Natural killer cell (primary cell): ENCODE results near the gene FNTB. TPM values are rescaled to one million over a fixed set of nuclear protein-coding genes. Genes with fewer than 3 reads are reported as not detected.

Source experiments
- ATAC-seq, 3 donors: fragments of 150-1000 bp in 2 of 3; fragments of 200-7000 bp in 1 of 3; cut with Tn5 transposase; 1 replicate in 1 of 3; 2 replicates in 2 of 3; pipeline ENCODE4 v1.10.0; 2021; ENCODE audit warnings: mild to moderate bottlenecking in 2 of 3, moderate library complexity in 2 of 3
- DNase-seq, 2 donors: peaks; one replicate each; pipeline versions ENCODE4 v3.0.0 to v3.0.0-alpha.2; 2013 to 2021; ENCODE audit warnings: mixed read lengths in 1 of 2
- H3K27ac ChIP-seq: one replicate; pipeline ENCODE4 v1.5.1; 2013; ENCODE audit warnings: mild to moderate bottlenecking, low read length
- H3K27me3 ChIP-seq: one replicate; pipeline ENCODE4 v1.6.1; 2013; ENCODE audit warnings: low read length; ENCODE audit not compliant: control insufficient read depth, insufficient read depth
- H3K36me3 ChIP-seq: one replicate; pipeline ENCODE4 v1.6.1; 2013; ENCODE audit warnings: low read length; ENCODE audit not compliant: control insufficient read depth, insufficient read depth
- H3K4me1 ChIP-seq: one replicate; pipeline ENCODE4 v1.6.1; 2013; ENCODE audit warnings: low read length; ENCODE audit not compliant: control insufficient read depth, insufficient read depth
- H3K4me3 ChIP-seq: one replicate; pipeline ENCODE4 v1.5.1; 2013; ENCODE audit warnings: low read length
- H3K9me3 ChIP-seq: one replicate; pipeline ENCODE4 v1.6.1; 2013; ENCODE audit warnings: low read length; ENCODE audit not compliant: control insufficient read depth, insufficient read depth
- H3K27ac Mint-ChIP-seq, 2 donors: one replicate each; pipeline ENCODE4 v1.8.0; 2022; ENCODE audit warnings: mild to moderate bottlenecking in 2 of 2, mixed read lengths in 2 of 2, moderate library complexity in 1 of 2
- H3K27me3 Mint-ChIP-seq, 2 donors: one replicate each; pipeline ENCODE4 v1.8.0; 2022; ENCODE audit warnings: low read depth in 2 of 2, mixed read lengths in 2 of 2
- H3K36me3 Mint-ChIP-seq: one replicate; pipeline ENCODE4 v1.8.0; 2022; ENCODE audit warnings: mixed read lengths
- H3K4me1 Mint-ChIP-seq, 2 donors: one replicate each; pipeline ENCODE4 v1.8.0; 2022; ENCODE audit warnings: mixed read lengths in 2 of 2
- H3K4me3 Mint-ChIP-seq: one replicate; pipeline ENCODE4 v1.8.0; 2022; ENCODE audit warnings: mild to moderate bottlenecking, moderate library complexity, mixed read lengths
- H3K9me3 Mint-ChIP-seq, 2 donors: one replicate each; pipeline ENCODE4 v1.8.0; 2022; ENCODE audit warnings: mixed read lengths in 2 of 2
- WGBS: methylation state at CpG from one replicate; pipeline ENCODE4 v1.1.7; 2013; ENCODE audit warnings: missing lambda C conversion rate; ENCODE audit not compliant: insufficient coverage; 5-methylcytosine and 5-hydroxymethylcytosine counted together
- intact Hi-C: fragments of 100-400 bp; cut with micrococcal nuclease; formaldehyde crosslinking; loops from one replicate; pipeline ENCODE4 v1.14.2; 2022
- total RNA-seq, 4 donors: library from RNA; stranded (reverse); fragments of 120-200 nt in 1 of 4; gene quantifications; one replicate each; pipeline versions ENCODE4 v1.2.3 to v1.2.4, GENCODE V29; 2013 to 2022
- TF ChIP-seq, protein P1 (sequence below): fragments of 200-600 bp; IDR thresholded peaks from one replicate; pipeline ENCODE4 v1.8.0; 2022; ENCODE audit warnings: antibody characterized with exemption

FNTB gene
- total RNA-seq, 3 donors from 2014 or later (not counting 1 experiment from before 2014, with no cell fraction given), result 4.0 to 8.7 (median 8.4) TPM

DNA sequence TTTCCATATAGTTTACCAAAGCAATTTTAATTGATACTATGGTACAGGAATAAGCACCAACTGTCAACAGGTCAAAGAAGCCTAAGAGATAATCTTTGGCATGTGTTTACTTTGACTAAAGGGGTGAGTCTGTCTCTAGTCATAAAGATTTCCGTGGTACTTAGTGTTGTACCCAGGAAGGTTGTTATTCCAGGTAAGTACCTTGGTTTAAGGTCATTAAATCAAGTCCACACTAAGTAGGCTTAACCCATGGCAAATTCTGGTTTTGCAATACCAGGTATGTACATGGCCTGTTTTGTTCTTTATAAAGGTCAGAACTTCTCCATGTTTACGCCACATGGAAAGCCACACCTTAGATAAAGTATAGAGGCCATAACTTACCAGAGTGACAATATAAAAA, 105.7 kb downstream of the FNTB start:
- no peak overlapping the region for H3K4me3 Mint-ChIP-seq

DNA sequence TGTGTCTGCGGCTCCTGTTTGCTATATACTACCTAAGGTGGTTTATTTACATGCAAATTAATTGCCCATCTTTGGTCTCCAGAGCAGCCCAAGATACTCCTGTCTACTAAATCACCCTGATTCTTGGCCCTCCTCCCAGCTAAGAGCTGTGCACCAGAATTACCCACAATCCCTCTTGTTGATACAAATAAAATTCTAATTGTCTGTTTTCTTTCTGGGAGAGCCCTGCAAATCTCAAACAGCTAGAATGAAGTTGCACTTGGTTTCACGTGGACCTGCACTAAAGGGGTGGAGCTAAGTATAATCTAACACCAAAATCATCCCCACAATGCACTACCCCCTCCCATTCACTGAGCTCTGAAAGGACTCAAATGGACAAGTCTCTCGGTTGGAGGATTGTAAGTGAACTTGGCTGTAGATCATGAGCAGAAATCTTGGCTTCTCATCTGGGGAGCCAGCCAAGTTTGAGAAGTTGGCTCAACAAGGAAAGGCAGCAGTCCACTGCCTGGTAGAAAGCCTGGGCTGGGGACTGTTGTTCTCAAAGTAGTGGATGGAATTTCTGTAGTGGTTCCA, 109.0 kb downstream of the FNTB start:
- TF ChIP-seq, protein P1, sequence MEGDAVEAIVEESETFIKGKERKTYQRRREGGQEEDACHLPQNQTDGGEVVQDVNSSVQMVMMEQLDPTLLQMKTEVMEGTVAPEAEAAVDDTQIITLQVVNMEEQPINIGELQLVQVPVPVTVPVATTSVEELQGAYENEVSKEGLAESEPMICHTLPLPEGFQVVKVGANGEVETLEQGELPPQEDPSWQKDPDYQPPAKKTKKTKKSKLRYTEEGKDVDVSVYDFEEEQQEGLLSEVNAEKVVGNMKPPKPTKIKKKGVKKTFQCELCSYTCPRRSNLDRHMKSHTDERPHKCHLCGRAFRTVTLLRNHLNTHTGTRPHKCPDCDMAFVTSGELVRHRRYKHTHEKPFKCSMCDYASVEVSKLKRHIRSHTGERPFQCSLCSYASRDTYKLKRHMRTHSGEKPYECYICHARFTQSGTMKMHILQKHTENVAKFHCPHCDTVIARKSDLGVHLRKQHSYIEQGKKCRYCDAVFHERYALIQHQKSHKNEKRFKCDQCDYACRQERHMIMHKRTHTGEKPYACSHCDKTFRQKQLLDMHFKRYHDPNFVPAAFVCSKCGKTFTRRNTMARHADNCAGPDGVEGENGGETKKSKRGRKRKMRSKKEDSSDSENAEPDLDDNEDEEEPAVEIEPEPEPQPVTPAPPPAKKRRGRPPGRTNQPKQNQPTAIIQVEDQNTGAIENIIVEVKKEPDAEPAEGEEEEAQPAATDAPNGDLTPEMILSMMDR, result no peak
- Mint-ChIP-seq H3K4me1 (peaks cover 74 to 79% of the 10 kb centered on the region in 2 donors), H3K27ac (peak overlapping the region; percentile 76 to 94), H3K4me3 (peak overlapping the region; percentile 52), H3K27me3 (no peaks in the 10 kb centered on the region), H3K9me3 (no peaks in the 10 kb centered on the region), H3K36me3 (peaks cover 11% of the 10 kb centered on the region)
- intact Hi-C loops, result no loop called here
- Histone ChIP-seq H3K4me3 (no peak overlapping the region), H3K4me1 (peaks cover 19% of the 10 kb centered on the region), H3K9me3 (no peaks in the 10 kb centered on the region), H3K27me3 (no peaks in the 10 kb centered on the region), H3K36me3 (peaks cover 48% of the 10 kb centered on the region), H3K27ac (no peak overlapping the region)
- no peak for DNase-seq
- WGBS, result 55% methylated on average over 3 of the region's 3 CpGs
- no peak for ATAC-seq

More for the DNA sequence above, 105.7 kb downstream of the FNTB start:
- peaks cover 79% of the 10 kb centered on the region for H3K36me3 ChIP-seq
- intact Hi-C loops, result no loop called here
- no peaks in the 10 kb centered on the region for H3K9me3 ChIP-seq
- H3K27ac Mint-ChIP-seq, result no peak overlapping the region
- H3K36me3 Mint-ChIP-seq, result peaks cover 11% of the 10 kb centered on the region
- no peak overlapping the region for H3K4me3 ChIP-seq
- 100% methylated on average over 2 of the region's 2 CpGs for WGBS
- H3K9me3 Mint-ChIP-seq, result no peaks in the 10 kb centered on the region
- no peaks in the 10 kb centered on the region for H3K27me3 ChIP-seq
- DNase-seq (no peak), ATAC-seq (no peak)
- H3K4me1 Mint-ChIP-seq, result peaks cover 55 to 58% of the 10 kb centered on the region in 2 donors
- H3K27me3 Mint-ChIP-seq, result no peaks in the 10 kb centered on the region
- TF ChIP-seq, protein P1, result no peak
- H3K4me1 ChIP-seq, result peaks cover 12% of the 10 kb centered on the region
- no peak overlapping the region for H3K27ac ChIP-seq

DNA sequence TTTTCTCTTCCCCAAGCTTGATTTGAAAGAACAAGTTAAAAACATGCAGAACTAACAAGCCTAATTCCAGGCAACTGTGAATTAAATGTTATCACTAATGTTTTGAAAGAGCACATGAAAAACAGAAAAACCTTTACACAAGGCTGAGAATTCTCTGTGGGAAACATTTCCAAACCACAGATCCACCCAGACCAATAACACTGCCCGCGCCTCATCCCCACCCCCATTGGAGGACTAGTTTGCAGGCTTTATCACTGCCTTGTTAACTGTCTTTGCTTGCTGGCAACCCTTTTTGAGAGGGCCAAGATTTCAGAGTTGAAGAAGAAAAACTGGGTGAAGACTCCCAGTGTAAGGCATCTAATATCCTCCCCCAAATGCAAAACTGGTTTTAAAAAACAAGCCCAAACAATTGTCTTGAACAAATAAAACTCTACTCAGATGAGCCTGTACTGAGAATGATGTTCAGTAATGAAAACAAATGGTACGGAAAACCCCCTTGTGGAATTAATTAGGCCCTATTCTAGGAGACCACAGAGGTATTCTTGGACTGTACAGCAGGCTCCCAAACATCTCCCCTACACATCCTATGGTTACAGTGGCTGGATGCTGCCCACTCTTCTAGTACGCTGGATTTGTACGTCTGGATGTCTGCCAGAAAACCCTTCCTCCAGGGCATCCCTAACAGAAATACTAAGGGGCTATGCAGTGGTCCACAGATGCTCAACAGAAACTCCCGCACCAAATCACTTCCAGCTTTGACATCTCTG, 109.8 kb downstream of the FNTB start:
- H3K27me3 ChIP-seq, result no peaks in the 10 kb centered on the region
- Mint-ChIP-seq H3K27ac (peak overlapping the region; percentile 93 to 94), H3K27me3 (no peaks in the 10 kb centered on the region), H3K4me3 (peak overlapping the region; percentile 52), H3K4me1 (peaks cover 73 to 79% of the 10 kb centered on the region in 2 donors), H3K9me3 (no peaks in the 10 kb centered on the region), H3K36me3 (peaks cover 3% of the 10 kb centered on the region)
- DNase-seq (no peak), ATAC-seq (no peak)
- WGBS, result 67% methylated on average over 6 of the region's 6 CpGs
- no peak overlapping the region for H3K4me3 ChIP-seq
- intact Hi-C loops, result no loop called here
- no peaks in the 10 kb centered on the region for H3K9me3 ChIP-seq
- H3K36me3 ChIP-seq, result peaks cover 41% of the 10 kb centered on the region
- H3K27ac ChIP-seq, result no peak overlapping the region
- TF ChIP-seq, protein P1, result no peak
- H3K4me1 ChIP-seq, result peaks cover 22% of the 10 kb centered on the region
